HCT116 (cell line): Measurements from ENCODE around the gene DUSP14. TPM values are rescaled to one million over a fixed set of nuclear protein-coding genes. Genes with fewer than 3 reads are reported as not detected.

Experiments used
- ATAC-seq: fragments of 200-7000 bp; cut with Tn5 transposase; 2 replicates; pipeline ENCODE4 v1.9.1; 2020; ENCODE audit warnings: mild to moderate bottlenecking, moderate library complexity
- BruUV-seq: library from RNA; stranded (reverse); fragments of 400-500 nt; replicated peaks from 2 replicates; lab custom pipeline; 2021; lab: Mats Ljungman, UMichigan
- CTCF ChIA-PET: fragments of 300-600 bp; sonication (Branson Sonifier 250); formaldehyde crosslinking; loops from one replicate; lab custom pipeline; 2021; ENCODE audit warnings: antibody characterized with exemption; lab: Charles Lee
- POLR2A ChIA-PET: fragments of 300-600, 350-600 bp; sonication (Branson Sonifier 250); formaldehyde crosslinking; loops from one replicate; lab custom pipeline; 2021; ENCODE audit warnings: antibody characterized with exemption; lab: Charles Lee
- RAD21 ChIA-PET, 2 experiments: fragments of 300-600 bp; sonication (Branson Sonifier 250); formaldehyde crosslinking; loops; one replicate each; lab custom pipeline; 2023; ENCODE audit warnings: low total read pairs in 2 of 2; ENCODE audit not compliant: uncharacterized antibody in 2 of 2, unreplicated experiment in 2 of 2, low non-redundant PET in 1 of 2; lab: Charles Lee
- DNase-seq: peaks from one replicate; pipeline ENCODE4 v3.0.0-alpha.2; 2010; ENCODE audit warnings: low read depth, low spot score
- H2AFZ ChIP-seq: fragments of 200-600 bp; shearing (Covaris generic), sonication (generic); 2 replicates; pipeline ENCODE4 v1.6.1; 2017; ENCODE audit warnings: low read depth, mixed run types, mixed read lengths, antibody characterized with exemption, low read length; ENCODE audit not compliant: poor library complexity, severe bottlenecking
- H3K27ac ChIP-seq: 2 replicates; pipeline ENCODE4 v1.5.1; 2012; ENCODE audit warnings: low read depth, low read length
- H3K27me3 ChIP-seq: fragments of 200-600 bp; sonication (generic); 2 replicates; pipeline ENCODE4 v1.6.1; 2016; ENCODE audit warnings: mixed run types, low read length, mixed read lengths; ENCODE audit not compliant: insufficient read depth
- H3K36me3 ChIP-seq, 2 experiments: fragments of 200-500 bp in 1 of 2; fragments of 200-600 bp in 1 of 2; sonication (Bioruptor generic) in 1 of 2; sonication (generic) in 1 of 2; 2 replicates each; pipeline versions ENCODE4 v1.5.1 to v1.6.1; 2014 to 2016; ENCODE audit warnings: low read length in 2 of 2, inconsistent platforms in 1 of 2, mixed read lengths in 1 of 2, mixed run types in 1 of 2; ENCODE audit not compliant: insufficient read depth in 2 of 2, control insufficient read depth in 1 of 2
- H3K4me1 ChIP-seq, 2 experiments: fragments of 200-600 bp in 1 of 2; sonication (generic) in 1 of 2; 2 replicates each; pipeline versions ENCODE4 v1.5.1 to v1.6.1; 2012 to 2017; ENCODE audit warnings: low read length in 2 of 2, inconsistent platforms in 1 of 2, mild to moderate bottlenecking in 1 of 2, mixed read lengths in 1 of 2, mixed run types in 1 of 2, moderate library complexity in 1 of 2; ENCODE audit not compliant: insufficient read depth in 2 of 2, control insufficient read depth in 1 of 2
- H3K4me2 ChIP-seq: fragments of 200-600 bp; sonication (generic); 2 replicates; pipeline ENCODE4 v1.6.1; 2017; ENCODE audit warnings: mixed run types, low read length, mixed read lengths
- H3K4me3 ChIP-seq, 2 experiments: fragments of 200-600 bp in 1 of 2; sonication (generic) in 1 of 2; replicated peaks in 1 of 2; 2 replicates each; pipeline ENCODE4 v1.5.1; 2011 to 2016; ENCODE audit warnings: low read length in 2 of 2, control low read depth in 1 of 2, low read depth in 1 of 2, mild to moderate bottlenecking in 1 of 2, mixed read lengths in 1 of 2, mixed run types in 1 of 2
- H3K79me2 ChIP-seq: fragments of 200-600 bp; sonication (generic); 2 replicates; pipeline ENCODE4 v1.6.1; 2017; ENCODE audit warnings: mild to moderate bottlenecking, mixed run types, low read length, moderate library complexity, mixed read lengths; ENCODE audit not compliant: insufficient read depth
- H3K9ac ChIP-seq: fragments of 200-600 bp; sonication (generic); 2 replicates; pipeline ENCODE4 v1.6.1; 2016; ENCODE audit warnings: low read length, mixed read lengths
- H3K9me2 ChIP-seq: fragments of 200-600 bp; sonication (generic), shearing (Covaris generic); 2 replicates; pipeline ENCODE4 v1.6.1; 2017; ENCODE audit warnings: mixed run types, mild to moderate bottlenecking, moderate library complexity; ENCODE audit not compliant: insufficient read depth
- H3K9me3 ChIP-seq, 2 experiments: fragments of 200-500 bp in 1 of 2; fragments of 200-600 bp in 1 of 2; sonication (Bioruptor generic) in 1 of 2; sonication (generic) in 1 of 2; 2 replicates each; pipeline ENCODE4 v1.6.1; 2014 to 2017; ENCODE audit warnings: low read length in 2 of 2, mixed read lengths in 2 of 2, inconsistent platforms in 1 of 2, low read depth in 1 of 2, mild to moderate bottlenecking in 1 of 2, mixed run types in 1 of 2, moderate library complexity in 1 of 2; ENCODE audit not compliant: control insufficient read depth in 1 of 2, insufficient read depth in 1 of 2
- H4K20me1 ChIP-seq: fragments of 200-600 bp; sonication (generic), shearing (Covaris generic); 2 replicates; pipeline ENCODE4 v1.6.1; 2017; ENCODE audit warnings: mixed run types, mild to moderate bottlenecking, moderate library complexity; ENCODE audit not compliant: insufficient read depth
- ATF3 ChIP-seq: IDR thresholded peaks from 2 replicates; pipeline ENCODE4 v1.6.1; 2012
- CBX3 ChIP-seq: IDR thresholded peaks from 2 replicates; pipeline ENCODE4 v1.6.1; 2012; ENCODE audit warnings: low read depth
- CTCF ChIP-seq, 3 experiments: fragments of 200-600 bp in 1 of 3; sonication (generic) in 1 of 3; IDR thresholded peaks in 2 of 3; conservative IDR thresholded peaks in 1 of 3; 2 replicates each; pipeline ENCODE4 v1.5.1; 2012 to 2017; ENCODE audit warnings: low read depth in 2 of 3, low read length in 2 of 3, antibody characterized with exemption in 1 of 3, borderline replicate concordance in 1 of 3, control low read depth in 1 of 3, mild to moderate bottlenecking in 1 of 3, mixed read lengths in 1 of 3, mixed run types in 1 of 3, moderate library complexity in 1 of 3; ENCODE audit not compliant: insufficient read depth in 1 of 3
- EGR1 ChIP-seq: IDR thresholded peaks from 2 replicates; pipeline ENCODE4 v1.6.1; 2012; ENCODE audit warnings: low read depth
- ELF1 ChIP-seq: IDR thresholded peaks from 2 replicates; pipeline ENCODE4 v1.6.1; 2012; ENCODE audit warnings: low read depth, borderline replicate concordance
- EZH2 ChIP-seq: fragments of 200-600 bp; sonication (generic); IDR thresholded peaks from 2 replicates; pipeline ENCODE4 v1.6.1; 2017; ENCODE audit warnings: antibody characterized with exemption, mixed run types
- EZH2phosphoT487 ChIP-seq: fragments of 200-600 bp; IDR thresholded peaks from 2 replicates; pipeline ENCODE4 v1.6.1; 2018; ENCODE audit warnings: antibody characterized with exemption, borderline replicate concordance
- FOSL1 ChIP-seq: IDR thresholded peaks from 2 replicates; pipeline ENCODE4 v1.6.1; 2012; ENCODE audit warnings: low read depth
- JUND ChIP-seq: IDR thresholded peaks from 2 replicates; pipeline ENCODE4 v1.6.1; 2012
- MAX ChIP-seq: IDR thresholded peaks from 2 replicates; pipeline ENCODE4 v1.6.1; 2012
- POLR2A ChIP-seq: IDR thresholded peaks from 2 replicates; pipeline ENCODE4 v1.7.0; 2011; ENCODE audit warnings: borderline replicate concordance; ENCODE audit not compliant: insufficient read depth, insufficient read length; ENCODE audit errors: extremely low read depth
- POLR2AphosphoS5 ChIP-seq: IDR thresholded peaks from 2 replicates; pipeline ENCODE4 v1.6.1; 2011; ENCODE audit warnings: mild to moderate bottlenecking, low read depth, low read length, moderate library complexity
- REST ChIP-seq: IDR thresholded peaks from 2 replicates; pipeline ENCODE4 v1.6.1; 2012; ENCODE audit warnings: low read depth
- SIN3A ChIP-seq: IDR thresholded peaks from 2 replicates; pipeline ENCODE4 v1.6.1; 2012; ENCODE audit warnings: low read depth
- SP1 ChIP-seq: IDR thresholded peaks from 2 replicates; pipeline ENCODE4 v1.6.1; 2012; ENCODE audit warnings: low read depth
- SRF ChIP-seq: IDR thresholded peaks from 2 replicates; pipeline ENCODE4 v1.6.1; 2012; ENCODE audit warnings: low read depth
- ZFX ChIP-seq: fragments of 450-650 bp; IDR thresholded peaks from 2 replicates; pipeline ENCODE4 v1.6.1; 2017
- ZNF274 ChIP-seq: fragments of 200-500 bp; sonication (Bioruptor generic); IDR thresholded peaks from 2 replicates; pipeline ENCODE4 v1.6.1; 2014; ENCODE audit warnings: mild to moderate bottlenecking, low read depth, low read length, inconsistent platforms
- intact Hi-C: fragments of 100-400 bp; cut with micrococcal nuclease; formaldehyde crosslinking; loops from 2 replicates; pipeline ENCODE4 v1.10.0; 2022
- total RNA-seq: library from RNA; stranded (reverse); gene quantifications from one replicate; pipeline ENCODE4 v1.2.1, GENCODE V29; 2021; ENCODE audit not compliant: unreplicated experiment

Gene DUSP14
- total RNA-seq, 1 experiment from 2014 or later: 27.6 TPM

GRCh38 chr17:37463039-37463438 lies 26.7 kb upstream of the DUSP14 start:
- ChIA-PET RAD21 (no interaction called here), POLR2A (no interaction called here), CTCF (no interaction called here)
- BruUV-seq: no TSS peak
- H3K27ac ChIP-seq: no peak overlapping the region
- DNase-seq (no peak), ATAC-seq (no peak)
- no peaks in the 10 kb centered on the region for H3K79me2 ChIP-seq
- no peaks in the 10 kb centered on the region for H3K9me2 ChIP-seq
- H3K9me3 ChIP-seq: no peaks in the 10 kb centered on the region
- peaks cover 9 to 10% of the 10 kb centered on the region in 2 experiments for H3K36me3 ChIP-seq
- no peak overlapping the region for H3K4me3 ChIP-seq
- peaks cover 2 to 17% of the 10 kb centered on the region in 2 experiments; a peak in 2 of 4 replicates for H3K4me1 ChIP-seq
- TF ChIP-seq ZFX (no peak), POLR2A (no peak), POLR2AphosphoS5 (no peak), CTCF (IDR thresholded peaks at IDR 0.05 in 2 of 3, conservative IDR thresholded peaks at IDR 0.05 in 1 of 3; ENCODE audit: borderline replicate concordance in 1 of 3, insufficient read depth in 1 of 3, low read depth in 2 of 3, low read length in 2 of 3) (no peak), SIN3A (no peak), SP1 (no peak), EZH2 (no peak), ATF3 (no peak), CBX3 (no peak), EZH2phosphoT487 (no peak), FOSL1 (no peak), JUND (no peak), MAX (no peak), REST (no peak), ELF1 (no peak), EGR1 (no peak), ZNF274 (no peak), SRF (no peak)
- H2AFZ ChIP-seq: no peak overlapping the region
- H4K20me1 ChIP-seq: no peaks in the 10 kb centered on the region
- H3K27me3 ChIP-seq: no peaks in the 10 kb centered on the region
- no peak overlapping the region for H3K4me2 ChIP-seq
- H3K9ac ChIP-seq: no peak overlapping the region
- intact Hi-C loops: no loop called here
